22Rv1 (cell line): ENCODE results near the gene CDC42EP4.

ENCODE experiments used
- ZFX ChIP-seq: fragments of 450-650 bp; IDR thresholded peaks from 2 replicates; pipeline ENCODE4 v1.6.1; 2017; ENCODE audit warnings: antibody characterized with exemption, borderline replicate concordance
- TF ChIP-seq, protein P1 (sequence below): fragments of 450-650 bp; IDR thresholded peaks from 2 replicates; pipeline ENCODE4 v1.5.1; 2017; ENCODE audit warnings: mild to moderate bottlenecking

DNA sequence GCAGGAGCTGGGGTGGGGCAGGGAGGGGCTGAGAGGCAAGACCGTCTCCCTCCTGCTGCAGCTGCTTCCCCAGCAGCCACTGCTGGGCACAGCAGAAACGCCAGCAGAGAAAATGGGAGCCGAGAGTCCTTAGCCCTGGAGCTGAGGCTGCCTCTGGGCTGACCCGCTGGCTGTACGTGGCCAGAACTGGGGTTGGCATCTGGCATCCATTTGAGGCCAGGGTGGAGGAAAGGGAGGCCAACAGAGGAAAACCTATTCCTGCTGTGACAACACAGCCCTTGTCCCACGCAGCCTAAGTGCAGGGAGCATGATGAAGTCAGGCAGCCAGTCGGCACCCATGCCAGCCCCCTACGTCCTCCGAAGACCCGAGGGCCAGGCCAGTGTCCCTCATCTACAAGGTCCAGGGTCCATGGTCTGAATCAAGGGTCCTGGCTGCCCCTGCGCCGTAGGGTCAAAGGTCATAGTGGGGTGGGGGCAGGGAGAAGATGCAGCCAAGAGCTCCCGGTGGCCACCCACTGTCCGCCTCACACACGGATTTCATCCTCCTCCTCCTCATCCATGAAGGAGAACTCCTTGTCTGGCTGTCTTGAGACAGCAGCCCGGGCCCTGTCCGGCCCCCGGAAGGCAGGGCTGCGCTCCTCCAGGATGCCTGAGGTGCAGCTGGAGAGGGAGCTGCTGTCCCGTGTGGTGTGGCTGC, 26.7 kb downstream of the CDC42EP4 start:
- TF ChIP-seq, protein P1, sequence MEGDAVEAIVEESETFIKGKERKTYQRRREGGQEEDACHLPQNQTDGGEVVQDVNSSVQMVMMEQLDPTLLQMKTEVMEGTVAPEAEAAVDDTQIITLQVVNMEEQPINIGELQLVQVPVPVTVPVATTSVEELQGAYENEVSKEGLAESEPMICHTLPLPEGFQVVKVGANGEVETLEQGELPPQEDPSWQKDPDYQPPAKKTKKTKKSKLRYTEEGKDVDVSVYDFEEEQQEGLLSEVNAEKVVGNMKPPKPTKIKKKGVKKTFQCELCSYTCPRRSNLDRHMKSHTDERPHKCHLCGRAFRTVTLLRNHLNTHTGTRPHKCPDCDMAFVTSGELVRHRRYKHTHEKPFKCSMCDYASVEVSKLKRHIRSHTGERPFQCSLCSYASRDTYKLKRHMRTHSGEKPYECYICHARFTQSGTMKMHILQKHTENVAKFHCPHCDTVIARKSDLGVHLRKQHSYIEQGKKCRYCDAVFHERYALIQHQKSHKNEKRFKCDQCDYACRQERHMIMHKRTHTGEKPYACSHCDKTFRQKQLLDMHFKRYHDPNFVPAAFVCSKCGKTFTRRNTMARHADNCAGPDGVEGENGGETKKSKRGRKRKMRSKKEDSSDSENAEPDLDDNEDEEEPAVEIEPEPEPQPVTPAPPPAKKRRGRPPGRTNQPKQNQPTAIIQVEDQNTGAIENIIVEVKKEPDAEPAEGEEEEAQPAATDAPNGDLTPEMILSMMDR, result no peak
- TF ChIP-seq ZFX, result no peak
